Uterus (tissue), 4 donors: Measurements from ENCODE around the gene RNF115. TPM values are rescaled to one million over a fixed set of nuclear protein-coding genes. Genes with fewer than 3 reads are reported as not detected.
"Not testable (repeated sequence)": the region's sequence is repeated elsewhere in the genome, so short reads cannot be mapped to it uniquely, and the experiment has no call there.

Experiments used
- DNase-seq, 2 donors: peaks; one replicate each; pipeline ENCODE4 v3.0.0-alpha.2; 2019 to 2020
- H3K27ac ChIP-seq, 2 donors: fragments of 200-600 bp; sonication (generic); 1 replicate in 1 of 2; 2 replicates in 1 of 2; pipeline ENCODE4 v1.5.1; 2016 to 2018
- H3K27me3 ChIP-seq, 2 donors: fragments of 200-600 bp; sonication (generic); one replicate each; pipeline ENCODE4 v1.5.1; 2018 to 2019; ENCODE audit warnings: control low read depth in 1 of 2
- H3K36me3 ChIP-seq, 2 donors: fragments of 200-600 bp; sonication (generic); one replicate each; pipeline ENCODE4 v1.5.1; 2019; ENCODE audit warnings: control low read depth in 1 of 2
- H3K4me1 ChIP-seq, 2 donors: fragments of 200-600 bp; sonication (generic); one replicate each; pipeline ENCODE4 v1.5.1; 2018 to 2019; ENCODE audit warnings: control low read depth in 1 of 2
- H3K4me3 ChIP-seq, 2 donors: fragments of 200-600 bp; sonication (generic); 1 replicate in 1 of 2; 2 replicates in 1 of 2; pipeline ENCODE4 v1.5.1; 2018 to 2019; ENCODE audit warnings: mild to moderate bottlenecking in 1 of 2
- H3K9me3 ChIP-seq, 2 donors: fragments of 200-600 bp; sonication (generic); one replicate each; pipeline ENCODE4 v1.5.1; 2019; ENCODE audit warnings: control low read depth in 1 of 2
- POLR2A ChIP-seq, 2 donors: fragments of 450-650 bp; IDR thresholded peaks; one replicate each; pipeline ENCODE4 v1.6.1; 2016; ENCODE audit warnings: antibody characterized with exemption in 2 of 2, mild to moderate bottlenecking in 1 of 2, moderate library complexity in 1 of 2
- intact Hi-C: fragments of 100-400 bp; cut with DNase I; formaldehyde crosslinking; loops from one replicate; pipeline ENCODE4 v1.15.1; 2023; ENCODE audit warnings: low total_unique reads
- total RNA-seq, 4 donors: library from RNA; depleted of rRNA in 3 of 4; stranded (reverse); fragments of >200 nt in 3 of 4; gene quantifications; one replicate each; pipeline versions ENCODE4 v1.1.0 to v1.2.4, GENCODE V29; 2014 to 2023
- TF ChIP-seq, protein P1 (sequence below), 4 experiments: fragments of 200-600 bp in 2 of 4; fragments of 450-650 bp in 2 of 4; sonication (generic) in 2 of 4; IDR thresholded peaks; one replicate each; pipeline ENCODE4 v1.5.1; 2016 to 2019; ENCODE audit warnings: antibody characterized with exemption in 4 of 4, mild to moderate bottlenecking in 2 of 4, moderate library complexity in 1 of 4
- donor health status: DM: yes; HTN: yes; CAD: no.

Gene RNF115
- total RNA-seq, 4 donors from 2014 or later = 18.8 to 33.4 (median 27.8) TPM

GRCh38 chr1:145720878-145721671 lies 102.8 kb downstream of the RNF115 start:
- Histone ChIP-seq H3K4me1 (no peaks in the 10 kb centered on the region), H3K4me3 (peak overlapping the region in 1 of 2 donors; percentile 7), H3K36me3 (no peaks in the 10 kb centered on the region), H3K9me3 (no peaks in the 10 kb centered on the region), H3K27me3 (no peaks in the 10 kb centered on the region), H3K27ac (no peak overlapping the region)
- no peak for TF ChIP-seq POLR2A (IDR thresholded peaks at IDR 0.05)
- TF ChIP-seq, protein P1, sequence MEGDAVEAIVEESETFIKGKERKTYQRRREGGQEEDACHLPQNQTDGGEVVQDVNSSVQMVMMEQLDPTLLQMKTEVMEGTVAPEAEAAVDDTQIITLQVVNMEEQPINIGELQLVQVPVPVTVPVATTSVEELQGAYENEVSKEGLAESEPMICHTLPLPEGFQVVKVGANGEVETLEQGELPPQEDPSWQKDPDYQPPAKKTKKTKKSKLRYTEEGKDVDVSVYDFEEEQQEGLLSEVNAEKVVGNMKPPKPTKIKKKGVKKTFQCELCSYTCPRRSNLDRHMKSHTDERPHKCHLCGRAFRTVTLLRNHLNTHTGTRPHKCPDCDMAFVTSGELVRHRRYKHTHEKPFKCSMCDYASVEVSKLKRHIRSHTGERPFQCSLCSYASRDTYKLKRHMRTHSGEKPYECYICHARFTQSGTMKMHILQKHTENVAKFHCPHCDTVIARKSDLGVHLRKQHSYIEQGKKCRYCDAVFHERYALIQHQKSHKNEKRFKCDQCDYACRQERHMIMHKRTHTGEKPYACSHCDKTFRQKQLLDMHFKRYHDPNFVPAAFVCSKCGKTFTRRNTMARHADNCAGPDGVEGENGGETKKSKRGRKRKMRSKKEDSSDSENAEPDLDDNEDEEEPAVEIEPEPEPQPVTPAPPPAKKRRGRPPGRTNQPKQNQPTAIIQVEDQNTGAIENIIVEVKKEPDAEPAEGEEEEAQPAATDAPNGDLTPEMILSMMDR (IDR thresholded peaks at IDR 0.05) = peak; percentile 80 to 90 (median 82)
- peak; percentile 58 to 71 for DNase-seq
- intact Hi-C loops = no loop called here

GRCh38 chr1:145720556-145720877 lies 103.4 kb downstream of the RNF115 start:
- Histone ChIP-seq H3K36me3 (no peaks in the 10 kb centered on the region), H3K9me3 (no peaks in the 10 kb centered on the region), H3K4me1 (no peaks in the 10 kb centered on the region), H3K27ac (no peak overlapping the region), H3K4me3 (no peak overlapping the region), H3K27me3 (no peaks in the 10 kb centered on the region)
- TF ChIP-seq POLR2A (IDR thresholded peaks at IDR 0.05) = no peak
- TF ChIP-seq, protein P1 (IDR thresholded peaks at IDR 0.05) = no peak
- intact Hi-C loops = no loop called here
- DNase-seq = no peak

DNA sequence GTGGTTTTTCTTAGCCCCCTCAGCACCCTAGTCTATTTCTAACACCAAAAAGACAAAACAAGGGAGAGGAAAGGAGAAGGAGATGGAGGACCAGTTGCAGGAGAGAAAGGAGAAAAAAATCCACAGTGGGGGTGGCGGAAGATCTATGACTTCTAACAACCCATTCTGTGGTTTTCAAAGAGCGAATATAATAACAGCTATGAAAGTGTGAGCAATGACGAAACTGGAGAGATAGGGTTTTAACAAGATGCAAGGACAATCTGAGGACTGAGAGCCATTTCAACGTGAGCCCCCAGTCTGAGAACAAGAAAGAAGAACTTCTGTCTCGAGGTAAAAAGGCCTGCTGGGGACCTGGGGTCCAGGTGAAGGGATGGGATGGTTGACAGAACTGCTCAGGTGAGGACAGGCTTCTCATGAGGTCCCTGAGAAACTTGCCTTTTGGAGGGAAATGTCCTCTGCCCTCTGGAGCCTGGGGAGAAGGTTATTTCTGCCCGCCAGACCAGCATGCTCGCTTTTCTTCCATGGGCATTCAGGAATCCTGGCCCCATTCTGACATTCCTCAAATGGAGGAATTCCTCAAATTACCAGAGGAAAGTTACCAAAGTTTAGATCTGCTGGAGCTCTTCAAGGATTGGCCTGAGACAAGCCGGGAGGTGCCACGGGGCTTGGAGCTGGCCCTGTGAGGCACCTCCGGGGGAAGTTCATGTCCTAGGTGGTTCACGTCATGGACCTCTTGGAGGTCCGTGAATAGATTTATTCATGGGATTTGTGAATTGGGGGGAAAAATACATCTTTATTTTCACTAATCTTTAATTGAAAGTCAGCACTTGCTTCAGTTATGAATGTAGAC lies 104.4 kb downstream of the RNF115 start, which contains the start of gene CD160:
Gene CD160 (plus strand): TSS at position 270 of the 850 bp plus-strand sequence. CDS start 8,829 bp downstream, outside the sequence.
- Histone ChIP-seq H3K4me3 (no peak within 1 kb of the TSS), H3K27me3 (no peaks in the 10 kb centered on the region), H3K9me3 (no peaks in the 10 kb centered on the region), H3K36me3 (no peaks in the 10 kb centered on the region), H3K27ac (no peak within 1 kb of the TSS), H3K4me1 (no peaks in the 10 kb centered on the region)
- TF ChIP-seq, protein P1 (IDR thresholded peaks at IDR 0.05) = no peak
- intact Hi-C loops = no loop called here
- DNase-seq = no peak

DNA sequence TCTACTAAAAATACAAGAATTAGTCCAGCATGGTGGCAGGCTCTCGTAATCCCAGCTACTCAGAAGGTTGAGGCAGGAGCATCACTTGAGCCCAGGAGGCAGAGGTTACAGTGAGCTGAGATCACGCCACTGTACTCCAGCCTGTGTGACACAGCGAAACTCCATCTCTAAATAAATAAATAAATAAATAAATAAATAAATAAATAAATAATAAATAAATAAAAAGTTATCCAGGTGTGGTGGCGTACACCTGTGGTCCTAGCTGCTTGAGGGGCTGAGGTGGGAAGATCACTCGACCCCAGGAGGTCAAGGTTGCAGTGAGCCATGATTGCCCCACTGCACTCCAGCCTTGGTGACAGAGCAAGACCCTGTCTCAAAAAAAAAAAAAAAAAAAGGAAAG lies 105.4 kb downstream of the RNF115 start:
- H3K4me1 ChIP-seq, DNase-seq, H3K27me3 ChIP-seq, H3K36me3 ChIP-seq, H3K9me3 ChIP-seq, H3K27ac ChIP-seq, intact Hi-C loops, H3K4me3 ChIP-seq: not testable (repeated sequence)

- Histone ChIP-seq H3K4me3 (no peak overlapping the region), H3K4me1 (no peaks in the 10 kb centered on the region), H3K9me3 (no peaks in the 10 kb centered on the region), H3K27ac (no peak overlapping the region), H3K36me3 (no peaks in the 10 kb centered on the region), H3K27me3 (no peaks in the 10 kb centered on the region)
- DNase-seq = no peak
- intact Hi-C loops = no loop called here
- TF ChIP-seq, protein P1 (IDR thresholded peaks at IDR 0.05) = no peak
- TF ChIP-seq POLR2A (IDR thresholded peaks at IDR 0.05) = no peak
These were observed 106.1 kb downstream of the RNF115 start for GRCh38 chr1:145717833-145718232.
